ENCODE results near the gene SDS.

The SDS gene

DNA sequence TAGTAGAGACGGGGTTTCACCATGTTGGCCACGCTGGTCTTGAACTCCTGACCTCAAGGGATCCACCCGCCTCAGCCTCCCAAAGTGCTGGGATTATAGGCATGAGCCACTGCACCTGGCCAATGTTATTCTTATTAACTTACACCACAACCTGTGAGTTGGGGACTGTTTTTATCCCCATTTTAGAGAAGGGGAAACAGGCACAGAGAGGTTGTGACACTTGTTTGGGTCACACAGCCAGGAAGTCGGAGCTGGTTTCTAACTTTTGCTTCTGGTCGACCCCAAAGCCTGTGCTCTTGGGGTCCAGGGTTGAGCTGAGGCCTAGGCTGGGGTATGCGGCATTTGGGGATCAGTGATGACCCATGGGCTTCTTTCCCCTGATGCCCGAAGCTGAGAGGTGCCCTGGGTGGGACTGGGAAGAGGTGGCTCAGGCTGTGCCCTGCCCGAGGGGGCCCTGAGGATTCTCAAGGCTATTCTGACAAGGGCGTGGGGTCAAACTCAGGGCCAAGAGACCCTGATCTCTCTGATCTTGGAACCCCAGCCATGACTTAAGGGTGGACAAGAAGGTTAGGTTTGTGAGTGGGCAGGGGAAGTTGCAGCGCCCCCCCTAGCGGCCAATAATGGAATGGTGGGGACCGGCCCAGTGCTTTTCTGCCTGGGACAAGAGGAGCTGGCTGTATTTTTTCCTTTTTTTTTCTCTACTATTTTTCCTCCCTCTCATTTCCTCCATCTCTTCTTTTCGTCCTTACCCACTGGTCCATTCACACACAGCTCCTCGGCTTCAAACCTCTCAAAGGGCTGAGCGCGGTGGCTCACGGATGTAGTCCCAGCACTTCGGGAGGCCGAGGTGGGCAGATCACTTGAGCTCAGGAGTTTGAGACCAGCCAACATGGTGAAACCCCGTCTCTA, 21.5 kb upstream of the SDS start:
- DNase-seq, result peak; percentile 54

DNA sequence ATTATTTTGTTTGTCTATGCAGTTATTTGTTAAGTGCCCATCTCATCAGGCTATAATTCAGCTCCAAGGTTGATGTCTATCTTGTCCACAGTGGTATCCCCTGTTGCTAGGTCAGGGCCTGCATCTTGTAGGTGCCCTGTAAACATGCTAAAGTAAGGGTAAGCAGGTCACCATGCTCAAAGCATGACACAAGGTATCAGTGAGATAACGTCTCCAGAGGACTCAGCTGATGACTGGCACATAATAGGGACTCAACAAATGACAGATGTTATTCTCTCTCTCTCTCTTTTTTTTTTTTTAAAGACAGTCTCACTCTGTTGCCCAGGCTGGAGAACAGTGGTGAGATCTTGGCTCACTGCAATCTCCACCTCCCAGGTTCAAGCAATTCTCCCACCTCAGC, 20.8 kb upstream of the SDS start:
- no peak for DNase-seq

DNA sequence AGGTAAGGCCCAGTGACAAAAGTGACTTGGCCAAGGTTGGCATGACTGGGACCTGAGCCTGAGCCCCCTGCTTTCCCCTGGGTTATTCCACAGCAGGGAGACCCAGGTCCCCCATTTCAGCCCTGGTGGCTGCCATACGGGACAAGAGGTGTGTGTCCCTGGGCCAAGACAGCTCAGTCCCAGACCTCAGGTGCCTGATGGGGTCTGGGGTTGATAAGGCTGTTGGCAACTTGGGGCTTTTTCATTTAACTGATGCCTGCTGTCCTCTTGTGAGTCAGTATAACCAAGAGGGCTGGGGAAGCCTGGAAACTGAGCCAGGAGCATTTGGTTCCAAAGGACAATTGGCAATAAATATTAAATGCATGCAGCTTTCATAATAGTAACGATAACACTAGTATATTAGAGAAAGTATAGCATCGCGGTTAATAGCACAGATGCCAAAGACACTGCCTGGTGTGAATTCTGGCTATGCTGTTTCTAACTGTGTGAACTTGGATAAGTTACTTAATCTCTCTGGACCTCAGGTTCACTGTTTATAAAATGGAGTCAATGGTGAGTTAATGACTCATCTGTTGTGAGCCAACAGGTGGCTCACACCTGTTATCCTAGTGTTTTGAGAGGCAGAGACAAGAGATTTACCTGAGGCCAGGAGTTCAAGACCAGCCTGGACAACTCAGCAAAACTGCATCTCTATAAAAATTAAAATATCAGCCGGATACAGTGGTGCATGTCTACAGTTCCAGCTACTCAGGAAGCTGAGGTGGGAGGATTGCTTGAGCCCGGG, 19.4 kb upstream of the SDS start:
- DNase-seq, result no peak

DNA sequence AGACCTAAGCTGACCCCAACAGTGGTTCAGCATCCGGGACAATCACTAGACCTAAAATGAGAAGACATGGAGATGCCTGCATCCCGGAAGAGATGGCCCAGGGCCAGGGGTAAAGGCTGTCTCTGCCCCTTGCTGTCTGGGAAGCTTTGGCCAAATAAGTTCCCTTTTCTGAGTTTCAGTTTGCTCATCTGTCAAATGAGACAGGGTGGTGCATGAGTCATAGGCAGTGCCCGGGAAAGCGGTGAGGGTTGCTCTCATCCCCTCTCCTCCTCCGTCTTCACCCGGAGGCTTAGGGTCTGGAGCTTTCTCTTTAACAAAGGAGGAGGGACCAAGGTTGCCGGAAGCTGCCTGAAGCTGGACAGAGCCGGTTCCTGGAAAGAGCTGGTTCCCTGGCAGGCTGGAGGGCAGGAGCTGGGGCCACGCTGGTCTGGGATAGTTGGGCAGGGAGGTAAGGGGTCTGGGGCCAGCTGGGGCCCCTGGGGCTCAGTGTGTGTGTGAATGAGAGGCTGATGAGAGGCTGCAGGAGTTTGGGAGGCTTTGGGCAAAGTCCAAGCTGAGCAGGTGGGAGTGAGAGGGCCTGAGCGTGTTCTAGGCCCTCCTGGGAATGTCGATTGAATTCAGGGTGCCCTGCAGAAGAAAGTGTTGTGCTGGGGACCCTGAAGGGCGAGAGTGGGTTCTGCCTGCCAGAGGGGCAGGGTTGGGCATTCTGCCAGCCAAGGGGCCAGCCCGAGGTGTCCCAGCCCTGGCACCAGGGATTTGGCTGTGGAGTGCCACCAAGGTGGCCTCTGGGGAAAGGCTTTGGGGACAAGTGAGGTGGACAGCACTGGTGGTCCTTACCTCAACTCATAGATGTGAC, 18.6 kb upstream of the SDS start, which contains the start of gene SDSL:
SDSL (plus strand) TSS at position 351 of the 856 bp plus-strand sequence. CDS start 5,603 bp downstream, outside the sequence.
- DNase-seq, result peak; percentile 32

DNA sequence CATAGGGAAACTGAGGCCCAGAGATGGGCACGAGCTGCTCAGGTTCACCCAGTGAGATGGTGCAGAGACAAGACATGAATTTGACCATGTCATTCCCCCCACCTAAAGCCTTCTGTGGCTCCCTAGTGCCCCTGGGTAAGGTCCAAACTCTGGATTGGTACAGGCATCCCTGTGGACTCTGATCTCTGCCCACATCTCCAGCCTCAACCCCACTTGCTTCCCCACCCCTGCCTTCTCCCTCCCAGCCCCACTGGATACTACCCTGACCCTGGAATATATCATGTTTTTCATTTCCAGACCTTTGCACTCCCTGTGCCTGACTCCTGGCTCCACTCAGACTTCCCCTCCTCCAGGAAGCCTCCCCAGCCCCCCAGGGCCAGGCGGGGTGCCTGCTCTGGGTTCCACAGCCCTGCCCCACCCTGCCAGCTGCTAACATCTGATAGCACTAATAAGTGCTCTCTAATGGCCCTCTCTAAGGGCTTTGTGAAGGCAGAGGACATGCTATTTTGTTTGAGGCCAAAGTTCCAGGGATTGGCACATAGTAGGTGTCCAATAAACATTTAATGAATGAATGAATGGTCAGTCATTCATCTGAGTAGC, 17.4 kb upstream of the SDS start:
- no peak for DNase-seq

DNA sequence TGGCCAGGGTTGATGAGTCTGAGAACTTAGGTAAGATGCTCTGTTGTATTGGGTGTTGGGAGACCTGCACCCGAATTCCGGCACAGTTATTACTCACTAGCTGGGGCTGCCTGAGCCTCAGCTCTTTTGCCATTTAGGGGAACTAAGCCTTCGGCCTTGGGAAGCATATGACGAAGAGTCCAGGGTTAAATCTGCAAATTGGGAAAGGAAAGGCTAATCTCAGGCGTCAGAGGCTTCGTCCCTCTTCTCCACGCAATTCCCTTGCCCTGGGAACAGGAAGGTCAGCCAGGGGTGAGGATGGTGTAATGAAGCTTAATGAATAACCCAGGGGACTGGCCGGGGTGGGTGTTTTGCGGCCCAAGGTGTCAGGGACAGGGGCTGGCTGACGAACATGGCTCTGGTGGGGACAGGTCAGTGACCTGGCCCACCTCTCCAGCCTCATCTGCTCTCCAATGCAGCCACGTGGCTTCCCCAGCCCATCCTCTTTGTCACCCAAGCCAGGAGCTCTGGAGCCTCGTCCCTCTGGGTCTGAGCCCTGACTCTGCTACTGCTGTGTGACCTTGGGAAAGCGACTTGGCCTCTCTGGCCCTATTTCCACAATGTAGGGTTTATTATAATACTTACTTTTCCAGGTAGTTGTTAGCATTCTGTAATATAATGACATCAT, 14.7 kb upstream of the SDS start:
- DNase-seq, result no peak

DNA sequence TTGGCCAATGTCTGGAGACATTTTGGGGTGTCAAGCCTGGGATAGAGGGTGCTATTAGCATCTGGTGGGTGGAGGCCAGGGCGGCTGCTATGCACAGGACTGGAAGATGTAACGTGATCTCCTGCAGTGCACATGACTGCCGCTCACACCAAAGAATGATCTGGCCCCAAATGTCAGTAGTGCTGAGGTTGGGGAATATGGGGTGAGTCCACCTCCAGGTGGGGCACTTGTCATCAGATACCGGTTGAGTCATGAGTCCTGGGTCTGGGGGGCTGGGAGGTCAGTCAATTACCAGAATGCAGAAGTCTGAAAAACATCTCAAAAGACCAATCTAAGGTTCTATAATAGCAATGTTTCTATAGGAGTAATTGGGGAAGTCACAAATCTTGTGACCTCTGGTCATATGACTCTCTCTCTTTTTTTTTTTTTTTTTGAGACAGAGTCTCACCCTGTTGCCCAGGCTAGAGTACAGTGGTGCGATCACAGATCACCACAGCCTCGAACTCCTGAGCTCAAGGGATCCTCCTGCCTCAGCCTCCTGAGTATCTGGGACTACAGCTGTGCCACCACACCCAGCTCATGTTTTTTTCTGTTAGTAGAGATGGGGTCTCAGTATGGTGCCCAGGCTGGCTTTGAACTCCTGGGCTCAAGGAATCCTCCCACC, 12.5 kb upstream of the SDS start:
- DNase-seq, result peak; percentile 7

DNA sequence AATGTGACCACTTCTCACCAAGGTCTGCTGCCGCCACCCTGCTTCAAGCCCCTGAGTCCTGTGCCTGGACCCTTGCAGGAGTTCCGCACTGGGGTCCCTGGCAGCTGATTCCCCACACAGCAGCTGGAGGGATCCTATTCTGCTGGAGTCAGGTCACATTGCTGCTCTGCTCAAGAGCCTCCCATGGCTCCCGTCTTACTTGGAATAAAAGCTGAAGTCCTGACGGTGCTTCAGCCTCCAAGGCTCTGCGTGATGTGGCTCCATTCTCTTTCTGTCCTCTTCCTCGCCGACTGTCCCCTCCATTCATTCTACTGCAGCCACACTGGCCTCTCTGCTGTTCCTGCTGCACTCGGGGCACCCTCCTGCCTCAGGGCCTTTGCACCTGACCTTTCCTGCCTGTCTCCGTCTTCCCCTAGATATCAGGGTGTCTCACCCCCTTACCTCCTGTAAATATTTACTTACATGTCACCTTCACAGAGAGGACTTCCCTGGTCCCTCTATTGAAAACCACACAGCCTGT, 10.9 kb upstream of the SDS start:
- no peak for DNase-seq

DNA sequence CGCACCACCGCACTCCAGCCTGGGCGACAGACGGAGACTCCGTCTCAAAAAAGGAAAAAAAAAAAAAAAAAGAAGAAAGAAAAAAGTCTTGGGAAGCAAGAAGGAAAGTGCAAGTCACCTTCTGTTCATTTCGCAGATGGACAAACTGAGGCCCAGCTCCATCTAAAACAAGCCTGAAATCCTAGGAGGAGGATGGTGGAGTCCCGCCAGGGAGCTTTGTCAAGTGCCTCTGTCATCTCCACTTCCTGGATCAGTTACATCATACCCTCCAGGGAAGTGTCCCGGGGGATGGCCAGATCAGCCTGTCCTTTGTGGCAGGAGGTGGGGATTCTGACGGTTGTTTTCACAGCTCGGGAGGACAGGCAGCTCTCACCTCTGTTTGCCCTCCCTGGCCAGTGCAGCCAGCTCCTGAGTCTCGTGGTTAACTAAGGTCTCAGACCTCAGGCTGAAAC, 9.8 kb upstream of the SDS start:
- DNase-seq, result no peak

DNA sequence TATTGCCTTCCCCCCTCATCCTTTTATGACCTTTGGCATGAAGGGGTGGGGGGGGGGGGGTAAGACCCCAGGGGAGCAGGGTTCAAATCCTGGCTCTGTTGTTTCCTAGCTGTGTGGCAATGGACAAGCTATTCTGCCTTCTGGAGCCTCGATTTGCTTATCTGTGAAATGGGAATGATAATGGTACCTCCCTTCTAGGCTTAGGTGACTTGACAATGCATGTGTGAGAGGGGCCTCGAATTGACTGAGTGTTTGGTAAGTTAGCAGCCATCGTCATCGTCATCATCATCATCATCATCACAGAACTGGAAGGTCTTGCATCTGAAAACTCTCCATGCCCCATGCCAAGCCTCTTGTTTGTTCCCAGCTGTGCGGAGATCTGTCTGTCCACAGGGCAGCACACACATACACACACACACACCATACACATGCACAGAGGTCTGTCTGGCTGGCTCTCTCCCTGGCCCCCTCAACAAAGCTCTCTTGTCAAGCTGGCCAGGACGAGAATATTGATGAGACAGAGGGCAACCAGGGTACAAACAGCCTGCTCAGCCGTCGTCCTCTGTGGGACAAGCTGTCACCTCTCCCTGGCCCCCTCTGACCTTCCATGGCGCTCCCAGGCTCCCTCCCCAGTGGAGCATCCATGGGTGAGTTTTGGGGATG, 5.9 kb upstream of the SDS start:
- no peak for DNase-seq

DNA sequence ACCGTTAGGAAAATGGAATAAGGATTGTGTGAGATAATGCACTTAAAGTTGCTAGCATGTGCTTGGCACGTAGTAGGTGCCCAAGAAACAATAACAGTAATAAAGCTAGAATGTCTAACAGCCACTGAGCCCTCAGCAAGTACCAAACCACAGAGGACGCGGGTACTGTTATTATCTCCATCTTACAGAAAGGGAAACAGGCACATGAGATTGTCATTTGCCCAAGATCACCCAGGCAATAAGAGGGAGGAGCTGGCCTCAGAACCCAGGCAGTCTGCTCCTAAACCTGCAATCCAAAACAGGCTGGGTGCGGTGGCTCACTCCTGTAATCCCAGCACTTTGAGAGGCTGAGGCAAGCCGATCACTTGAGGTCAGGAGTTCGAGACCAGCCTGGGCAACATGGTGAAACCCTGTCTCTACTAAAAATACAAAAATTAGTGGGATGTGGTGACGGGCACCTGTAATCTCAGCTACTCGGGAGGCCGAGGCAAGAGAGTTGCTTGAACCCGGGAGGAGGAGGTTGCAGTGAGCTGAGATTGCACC, 5.1 kb upstream of the SDS start:
- DNase-seq, result no peak

DNA sequence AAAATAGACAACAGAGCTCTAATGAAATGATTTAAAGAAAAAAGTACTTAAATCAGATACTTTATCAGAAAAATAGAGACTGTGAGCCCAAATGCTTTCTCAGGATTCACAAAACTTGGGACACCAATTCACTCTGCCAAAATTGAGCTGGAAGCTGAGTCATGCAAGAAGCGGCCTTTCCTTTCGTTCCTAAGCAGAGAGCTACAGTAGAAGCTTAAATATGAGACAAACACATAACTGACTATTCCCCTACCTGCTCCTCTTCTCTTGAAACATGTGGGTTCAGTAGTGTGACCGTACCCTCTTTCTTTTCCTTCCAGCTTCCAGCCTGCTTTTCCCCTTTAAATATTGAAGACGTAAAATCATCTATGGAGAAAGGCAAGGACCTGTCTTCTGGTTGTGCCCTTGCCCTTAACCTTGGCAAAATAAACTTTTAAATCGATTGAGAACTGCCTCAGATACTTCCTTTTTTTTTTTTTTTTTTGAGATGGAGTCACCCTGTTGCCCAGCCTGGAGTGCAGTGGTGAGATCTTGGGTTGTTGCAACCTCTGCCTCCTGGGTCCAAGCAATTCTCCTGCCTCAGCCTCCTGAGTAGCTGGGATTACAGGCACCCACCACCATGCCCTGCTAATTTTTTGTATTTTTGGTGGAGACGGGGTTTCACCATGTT, 4.4 kb upstream of the SDS start:
- DNase-seq, result no peak

DNA sequence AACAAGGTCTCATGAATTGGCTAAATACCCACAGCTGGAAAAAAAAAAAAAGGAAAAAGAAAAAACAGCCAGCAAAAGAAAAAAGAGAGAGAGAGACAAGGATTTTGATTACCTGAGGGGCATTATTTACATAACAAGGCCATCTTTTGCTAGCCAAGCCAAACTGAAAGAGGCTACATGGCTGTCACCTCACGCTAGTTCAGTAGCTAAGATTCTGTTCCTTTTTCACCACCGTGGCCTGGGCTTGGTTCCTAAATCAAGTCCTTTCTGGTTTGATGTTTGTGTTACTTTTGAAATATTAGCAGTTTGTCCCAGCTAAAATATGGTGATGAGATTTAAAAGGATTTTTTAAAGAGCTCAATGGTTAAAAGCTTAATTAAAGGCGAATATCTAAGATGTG, 2.0 kb upstream of the SDS start:
- DNase-seq, result no peak

DNA sequence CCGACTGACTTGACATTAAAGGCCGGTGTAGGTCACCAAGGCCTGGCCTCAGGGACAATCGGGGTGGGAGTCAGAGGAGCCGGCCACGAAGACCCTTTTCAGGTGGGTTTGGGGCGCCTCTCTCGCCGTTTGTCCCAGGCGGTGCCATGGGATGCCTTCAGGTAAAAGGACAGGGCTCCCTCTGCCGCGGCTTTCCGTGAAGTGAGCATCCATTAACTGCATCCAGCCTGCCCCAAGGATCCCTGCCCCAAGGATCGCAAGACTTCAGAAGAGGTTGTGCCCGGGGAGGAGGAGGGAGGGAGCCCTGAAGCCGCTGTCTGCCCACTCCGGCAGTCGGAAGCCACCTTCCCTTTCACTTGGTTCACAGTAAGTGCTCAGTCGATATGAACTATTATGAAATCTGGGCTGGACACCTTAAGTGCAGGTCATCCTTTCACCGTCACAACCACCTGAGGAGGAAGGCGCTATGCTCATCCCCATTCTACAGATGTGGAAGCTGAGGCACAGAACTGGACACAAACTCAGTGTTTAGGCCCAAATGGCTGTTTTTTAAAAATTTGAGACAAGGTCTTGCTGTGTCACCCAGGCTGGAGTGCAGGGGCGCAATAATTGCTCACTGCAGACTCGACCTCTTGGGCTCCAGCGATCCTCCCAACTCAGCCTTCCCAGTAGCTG, 964 bp downstream of the SDS start:
- DNase-seq, result no peak

DNA sequence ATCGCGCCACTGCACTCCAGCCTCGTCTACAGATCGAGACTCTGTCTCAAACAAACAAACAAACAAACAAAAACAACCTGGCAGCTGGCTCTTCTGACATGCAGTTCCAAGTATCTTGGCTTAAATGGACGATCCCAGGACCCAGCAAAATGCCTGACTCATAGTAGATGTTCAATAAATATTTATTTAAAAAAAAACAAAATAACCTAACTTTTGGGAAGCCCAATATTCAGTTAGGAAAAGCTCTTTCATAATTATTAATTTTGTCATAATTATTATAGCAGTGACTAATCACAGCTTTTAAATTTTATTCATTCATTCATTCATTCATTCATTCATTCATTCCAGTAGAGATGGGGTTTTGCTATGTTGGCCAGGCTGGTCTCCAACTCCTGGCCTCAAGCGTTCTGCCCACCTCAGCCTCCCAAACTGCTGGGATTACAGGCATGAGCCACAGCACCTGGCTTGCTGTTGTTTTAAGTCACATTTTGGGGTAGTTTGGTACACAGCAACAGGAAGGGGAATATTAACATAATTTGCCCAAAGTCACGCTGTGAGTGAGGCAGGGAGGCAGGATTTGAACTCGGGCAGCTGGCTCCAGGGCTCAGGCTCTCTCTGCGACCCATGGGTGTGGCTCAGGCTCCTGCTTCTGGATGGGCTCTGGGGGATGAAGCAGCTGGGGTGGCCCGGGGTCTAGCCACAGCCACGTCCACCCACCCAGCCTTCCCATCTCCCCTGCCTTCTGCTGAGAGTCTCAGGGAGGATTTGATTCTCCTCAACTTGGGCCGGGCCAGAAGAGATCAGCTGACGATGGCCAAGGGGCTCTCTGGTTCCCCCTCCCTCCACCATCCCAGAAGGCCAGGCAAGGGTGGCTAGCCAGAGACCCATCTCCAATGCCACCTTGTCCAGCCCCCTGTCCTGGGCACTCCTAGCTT, 2.4 kb downstream of the SDS start:
- no peak for DNase-seq

DNA sequence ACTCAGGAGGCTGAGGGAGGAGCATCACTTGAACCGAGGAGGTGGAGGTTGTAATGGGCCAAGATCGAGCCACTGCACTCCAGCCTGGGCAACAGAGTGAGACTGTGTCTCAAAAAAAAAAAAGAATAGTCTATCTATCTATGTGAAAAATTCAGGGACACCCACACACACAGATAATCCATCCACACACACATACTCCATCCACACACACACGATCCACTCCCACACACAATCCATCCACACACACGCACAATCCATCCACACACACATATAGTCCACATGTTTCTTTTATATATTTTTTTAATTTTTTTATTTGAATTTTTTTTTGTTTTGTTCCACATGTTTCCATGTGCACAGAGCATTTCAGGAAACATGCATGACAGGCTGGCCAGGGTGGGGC, 3.3 kb downstream of the SDS start:
- DNase-seq, result no peak

DNA sequence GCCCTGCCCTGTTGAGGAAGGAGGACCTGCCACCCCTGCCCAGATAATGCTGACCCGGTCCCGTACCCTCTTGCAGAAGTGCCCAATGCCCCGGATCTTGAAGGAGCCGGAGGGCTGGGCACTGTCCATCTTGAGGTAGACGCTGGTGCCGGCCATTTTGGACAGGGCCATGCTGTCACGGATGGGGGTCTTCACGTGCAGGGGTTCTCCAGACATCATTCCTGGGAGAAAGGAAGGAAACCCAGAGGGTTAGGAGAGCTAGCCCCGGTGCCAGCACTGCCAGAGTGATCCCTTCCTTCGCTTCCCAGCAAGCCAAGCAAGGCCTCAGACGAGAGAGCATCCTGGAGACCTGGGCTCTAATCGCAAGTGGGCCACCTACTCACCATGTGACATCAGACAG, 4.2 kb downstream of the SDS start:
- no peak for DNase-seq

All from CD4-positive, alpha-beta T cell treated with Interleukin-10 for 1 hour (primary cell).